ENCODE data around the gene LAMA5.

GRCh38 chr20:62370115-62370806 is 3.1 kb upstream of the LAMA5 start:
- TF ChIP-seq, protein P1, sequence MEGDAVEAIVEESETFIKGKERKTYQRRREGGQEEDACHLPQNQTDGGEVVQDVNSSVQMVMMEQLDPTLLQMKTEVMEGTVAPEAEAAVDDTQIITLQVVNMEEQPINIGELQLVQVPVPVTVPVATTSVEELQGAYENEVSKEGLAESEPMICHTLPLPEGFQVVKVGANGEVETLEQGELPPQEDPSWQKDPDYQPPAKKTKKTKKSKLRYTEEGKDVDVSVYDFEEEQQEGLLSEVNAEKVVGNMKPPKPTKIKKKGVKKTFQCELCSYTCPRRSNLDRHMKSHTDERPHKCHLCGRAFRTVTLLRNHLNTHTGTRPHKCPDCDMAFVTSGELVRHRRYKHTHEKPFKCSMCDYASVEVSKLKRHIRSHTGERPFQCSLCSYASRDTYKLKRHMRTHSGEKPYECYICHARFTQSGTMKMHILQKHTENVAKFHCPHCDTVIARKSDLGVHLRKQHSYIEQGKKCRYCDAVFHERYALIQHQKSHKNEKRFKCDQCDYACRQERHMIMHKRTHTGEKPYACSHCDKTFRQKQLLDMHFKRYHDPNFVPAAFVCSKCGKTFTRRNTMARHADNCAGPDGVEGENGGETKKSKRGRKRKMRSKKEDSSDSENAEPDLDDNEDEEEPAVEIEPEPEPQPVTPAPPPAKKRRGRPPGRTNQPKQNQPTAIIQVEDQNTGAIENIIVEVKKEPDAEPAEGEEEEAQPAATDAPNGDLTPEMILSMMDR (IDR thresholded peaks at IDR 0.05), result no peak
- TF ChIP-seq EZH2 (IDR thresholded peaks at IDR 0.05), result no peak
- TF ChIP-seq EZH2phosphoT487 (IDR thresholded peaks at IDR 0.05), result no peak

Data from neural progenitor cell (in vitro differentiated cells).